HEK293T (cell line): ENCODE results near the gene PTCHD4.

Experiments
- BHLHE40 ChIP-seq: fragments of 450-650 bp; IDR thresholded peaks from 2 replicates; pipeline ENCODE4 v1.6.1; 2016; ENCODE audit warnings: mild to moderate bottlenecking, moderate library complexity, borderline replicate concordance
- CTBP1 ChIP-seq: fragments of 450-650 bp; IDR thresholded peaks from 2 replicates; pipeline ENCODE4 v1.6.1; 2016; ENCODE audit warnings: borderline replicate concordance
- ELF4 ChIP-seq: fragments of 450-650 bp; IDR thresholded peaks from 2 replicates; pipeline ENCODE4 v1.6.1; 2017; ENCODE audit warnings: antibody characterized with exemption
- FOXA1 ChIP-seq: fragments of 450-650 bp; IDR thresholded peaks from 2 replicates; pipeline ENCODE4 v1.6.1; 2016; ENCODE audit warnings: mild to moderate bottlenecking
- FOXK2 ChIP-seq: fragments of 450-650 bp; IDR thresholded peaks from 2 replicates; pipeline ENCODE4 v1.6.1; 2016; ENCODE audit warnings: mild to moderate bottlenecking
- FOXM1 ChIP-seq: fragments of 450-650 bp; IDR thresholded peaks from 2 replicates; pipeline ENCODE4 v1.6.1; 2017; ENCODE audit warnings: mild to moderate bottlenecking, borderline replicate concordance
- L3MBTL2 ChIP-seq: fragments of 450-650 bp; conservative IDR thresholded peaks from 2 replicates; pipeline ENCODE4 v1.6.1; 2016; ENCODE audit warnings: mild to moderate bottlenecking
- NFRKB ChIP-seq: fragments of 450-650 bp; IDR thresholded peaks from 2 replicates; pipeline ENCODE4 v1.6.1; 2016; ENCODE audit warnings: mild to moderate bottlenecking, moderate library complexity
- SP1 ChIP-seq: fragments of 450-650 bp; IDR thresholded peaks from 2 replicates; pipeline ENCODE4 v1.6.1; 2017
- SUZ12 ChIP-seq: fragments of 450-650 bp; IDR thresholded peaks from 2 replicates; pipeline ENCODE4 v1.6.1; 2016; ENCODE audit warnings: mild to moderate bottlenecking

DNA sequence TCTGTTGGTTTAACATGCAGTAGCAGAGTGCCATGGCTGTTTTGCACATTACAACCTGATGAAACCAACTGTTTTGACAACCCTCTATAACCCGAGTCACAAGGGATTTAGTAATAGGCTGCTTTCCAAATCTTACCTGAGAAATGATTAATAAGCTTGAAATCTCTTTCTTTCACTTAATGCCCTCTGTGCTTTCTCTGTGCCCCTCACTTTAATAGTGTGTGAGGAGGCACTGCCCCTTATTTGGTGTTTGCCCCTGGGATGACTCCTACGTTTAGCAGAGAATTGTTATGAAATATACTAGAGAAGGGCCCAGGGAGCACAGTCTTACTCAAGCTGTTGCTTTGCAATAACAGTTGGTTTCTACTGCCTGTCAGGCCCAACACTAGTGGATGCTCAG is 31.0 kb upstream of the PTCHD4 start:
- no peak for TF ChIP-seq SP1
- no peak for TF ChIP-seq NFRKB
- no peak for TF ChIP-seq FOXM1
- no peak for TF ChIP-seq BHLHE40
- no peak for TF ChIP-seq FOXK2
- TF ChIP-seq CTBP1 = no peak
- no peak for TF ChIP-seq ELF4
- TF ChIP-seq SUZ12 = no peak
- no peak for TF ChIP-seq FOXA1
- no peak for TF ChIP-seq L3MBTL2
